AG09309 (cell line): ENCODE data around the gene CDC25C.
A peak's percentile ranks its signal among the peaks of the same experiment; 100 is the strongest.
"Not testable (repeated sequence)": the region's sequence is repeated elsewhere in the genome, so short reads cannot be mapped to it uniquely, and the experiment has no call there.

Experiments used
- DNase-seq: peaks from one replicate; pipeline ENCODE4 v3.0.0-alpha.2; 2010; ENCODE audit warnings: low read depth
- H3K4me3 ChIP-seq: 2 replicates; pipeline ENCODE4 v1.5.1; 2011; ENCODE audit warnings: mild to moderate bottlenecking, low read depth, low read length, moderate library complexity; ENCODE audit not compliant: control insufficient read depth
- TF ChIP-seq, protein P1 (sequence below): IDR thresholded peaks from 2 replicates; pipeline ENCODE4 v1.5.1; 2011; ENCODE audit warnings: mild to moderate bottlenecking, low read depth, low read length, inconsistent platforms; ENCODE audit not compliant: insufficient read depth, control insufficient read depth; ENCODE audit errors: missing control alignments

Gene CDC25C

DNA sequence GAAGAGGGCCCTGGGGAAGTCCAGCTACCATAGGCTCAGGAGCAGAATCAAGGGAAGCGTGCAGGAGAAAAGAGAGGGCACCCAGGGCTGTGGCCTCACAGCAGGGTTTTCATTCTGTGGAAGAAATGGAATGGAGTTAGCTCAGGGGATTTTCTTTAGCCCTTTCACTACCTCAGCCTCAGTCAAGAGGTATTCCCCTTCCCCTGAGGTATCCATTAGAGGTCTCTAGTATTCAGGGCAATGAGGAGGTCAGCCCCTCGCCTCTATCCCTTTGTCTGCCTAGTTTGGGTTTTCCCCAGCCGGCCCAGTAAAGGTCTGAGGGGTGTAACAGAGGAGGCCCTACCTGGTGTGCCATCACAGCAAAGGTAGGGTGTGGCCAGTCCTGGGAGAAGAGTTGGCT lies 78.7 kb downstream of the CDC25C start:
- no peak for DNase-seq
- TF ChIP-seq, protein P1, sequence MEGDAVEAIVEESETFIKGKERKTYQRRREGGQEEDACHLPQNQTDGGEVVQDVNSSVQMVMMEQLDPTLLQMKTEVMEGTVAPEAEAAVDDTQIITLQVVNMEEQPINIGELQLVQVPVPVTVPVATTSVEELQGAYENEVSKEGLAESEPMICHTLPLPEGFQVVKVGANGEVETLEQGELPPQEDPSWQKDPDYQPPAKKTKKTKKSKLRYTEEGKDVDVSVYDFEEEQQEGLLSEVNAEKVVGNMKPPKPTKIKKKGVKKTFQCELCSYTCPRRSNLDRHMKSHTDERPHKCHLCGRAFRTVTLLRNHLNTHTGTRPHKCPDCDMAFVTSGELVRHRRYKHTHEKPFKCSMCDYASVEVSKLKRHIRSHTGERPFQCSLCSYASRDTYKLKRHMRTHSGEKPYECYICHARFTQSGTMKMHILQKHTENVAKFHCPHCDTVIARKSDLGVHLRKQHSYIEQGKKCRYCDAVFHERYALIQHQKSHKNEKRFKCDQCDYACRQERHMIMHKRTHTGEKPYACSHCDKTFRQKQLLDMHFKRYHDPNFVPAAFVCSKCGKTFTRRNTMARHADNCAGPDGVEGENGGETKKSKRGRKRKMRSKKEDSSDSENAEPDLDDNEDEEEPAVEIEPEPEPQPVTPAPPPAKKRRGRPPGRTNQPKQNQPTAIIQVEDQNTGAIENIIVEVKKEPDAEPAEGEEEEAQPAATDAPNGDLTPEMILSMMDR: no peak
- H3K4me3 ChIP-seq: no peak overlapping the region

DNA sequence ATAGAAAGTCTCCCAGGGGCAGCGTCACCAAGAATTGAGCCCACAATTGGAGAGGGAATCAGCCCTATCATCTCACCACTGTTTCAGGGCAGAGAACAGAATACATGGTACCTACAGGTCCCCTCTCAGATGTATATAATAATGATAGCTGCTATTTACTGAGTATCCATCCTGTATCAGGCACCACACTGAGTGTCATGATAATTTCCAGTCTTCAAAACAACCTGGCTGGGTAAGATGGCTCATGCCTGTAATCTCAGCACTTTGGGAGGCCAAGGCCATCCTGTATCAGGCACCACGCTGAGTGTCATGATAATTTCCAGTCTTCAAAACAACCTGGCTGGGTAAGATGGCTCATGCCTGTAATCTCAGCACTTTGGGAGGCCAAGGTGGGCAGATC lies 83.8 kb downstream of the CDC25C start:
- H3K4me3 ChIP-seq, DNase-seq: not testable (repeated sequence)

DNA sequence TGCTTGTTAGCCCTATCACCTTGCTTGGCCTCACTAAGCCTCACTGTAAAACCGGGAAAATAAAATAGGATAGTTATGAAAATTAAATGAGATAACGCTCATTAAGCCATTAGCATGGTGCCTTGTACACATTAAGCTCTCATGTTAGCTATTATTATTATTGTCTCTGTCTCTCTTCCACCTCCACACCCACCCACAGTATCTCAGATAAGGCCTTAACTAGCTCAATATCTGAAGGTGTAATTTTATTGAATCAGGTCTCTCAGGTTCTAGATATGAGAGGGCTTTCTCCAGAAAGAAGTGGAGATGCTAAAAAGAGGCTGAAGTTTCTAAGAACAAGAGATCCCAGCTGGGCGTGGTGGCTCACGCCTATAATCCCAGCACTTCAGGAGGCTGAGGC lies 84.8 kb downstream of the CDC25C start:
- TF ChIP-seq, protein P1: no peak
- no peak overlapping the region for H3K4me3 ChIP-seq
- DNase-seq: no peak

DNA sequence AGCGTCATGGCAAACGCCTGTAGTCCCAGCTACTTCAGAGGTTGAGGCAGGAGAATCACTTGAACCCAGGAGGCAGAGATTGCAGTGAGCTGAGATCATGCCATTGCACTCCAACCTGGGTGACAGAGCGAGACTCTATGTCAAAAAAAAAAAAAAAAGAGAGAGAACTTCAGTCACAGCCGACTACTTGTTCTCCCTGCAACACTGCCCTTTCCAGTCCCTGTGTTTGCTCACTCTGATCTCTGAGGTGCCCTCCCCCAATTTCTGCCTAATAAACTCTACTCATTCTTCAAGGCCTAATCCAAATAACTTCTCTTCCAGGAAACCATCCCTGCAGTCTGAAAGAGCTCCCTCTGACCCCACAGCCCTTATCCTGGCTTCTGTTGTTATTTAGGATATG lies 85.3 kb downstream of the CDC25C start:
- no peak for DNase-seq
- no peak overlapping the region for H3K4me3 ChIP-seq
- TF ChIP-seq, protein P1: no peak

DNA sequence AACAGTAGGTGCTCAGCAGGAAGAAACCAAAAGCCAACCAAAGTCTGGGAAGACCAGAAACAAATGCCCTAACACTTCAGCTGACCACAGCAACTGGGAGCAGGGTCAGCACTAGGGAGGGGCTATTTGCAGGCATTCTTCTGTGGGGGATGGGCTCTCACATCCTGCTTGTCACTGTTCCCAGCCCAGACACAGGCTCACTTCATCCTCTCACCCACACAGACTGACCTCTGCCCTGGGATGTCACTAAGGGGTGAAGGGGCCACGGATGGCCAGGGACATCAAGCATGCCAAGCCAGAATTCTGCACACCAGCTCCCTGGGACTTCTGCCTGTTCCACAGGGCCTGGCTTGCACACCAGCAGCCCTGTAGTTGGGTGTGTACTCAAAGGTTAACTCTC lies 85.9 kb downstream of the CDC25C start:
- DNase-seq: no peak
- H3K4me3 ChIP-seq: no peak overlapping the region
- TF ChIP-seq, protein P1: no peak

DNA sequence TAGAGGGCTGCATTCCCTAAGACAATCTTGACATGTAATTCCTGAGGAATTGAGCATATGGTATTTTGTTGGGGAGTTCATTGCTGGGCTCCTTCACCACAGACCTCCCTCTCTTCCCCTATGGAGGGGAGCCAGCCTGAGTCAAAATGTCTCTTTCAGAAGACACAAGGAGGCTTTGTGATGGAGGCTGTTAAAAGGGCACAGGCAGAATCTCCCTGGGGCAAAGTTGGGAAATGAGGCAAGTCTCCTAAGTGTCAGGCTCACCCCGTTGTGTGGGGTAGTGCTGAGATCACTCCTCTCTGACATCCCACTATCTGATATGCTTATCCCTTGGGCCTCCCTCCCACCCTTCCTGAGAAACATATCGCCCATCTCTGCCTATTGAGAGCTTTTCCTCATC lies 87.8 kb downstream of the CDC25C start:
- TF ChIP-seq, protein P1: no peak
- H3K4me3 ChIP-seq: no peak overlapping the region
- no peak for DNase-seq

DNA sequence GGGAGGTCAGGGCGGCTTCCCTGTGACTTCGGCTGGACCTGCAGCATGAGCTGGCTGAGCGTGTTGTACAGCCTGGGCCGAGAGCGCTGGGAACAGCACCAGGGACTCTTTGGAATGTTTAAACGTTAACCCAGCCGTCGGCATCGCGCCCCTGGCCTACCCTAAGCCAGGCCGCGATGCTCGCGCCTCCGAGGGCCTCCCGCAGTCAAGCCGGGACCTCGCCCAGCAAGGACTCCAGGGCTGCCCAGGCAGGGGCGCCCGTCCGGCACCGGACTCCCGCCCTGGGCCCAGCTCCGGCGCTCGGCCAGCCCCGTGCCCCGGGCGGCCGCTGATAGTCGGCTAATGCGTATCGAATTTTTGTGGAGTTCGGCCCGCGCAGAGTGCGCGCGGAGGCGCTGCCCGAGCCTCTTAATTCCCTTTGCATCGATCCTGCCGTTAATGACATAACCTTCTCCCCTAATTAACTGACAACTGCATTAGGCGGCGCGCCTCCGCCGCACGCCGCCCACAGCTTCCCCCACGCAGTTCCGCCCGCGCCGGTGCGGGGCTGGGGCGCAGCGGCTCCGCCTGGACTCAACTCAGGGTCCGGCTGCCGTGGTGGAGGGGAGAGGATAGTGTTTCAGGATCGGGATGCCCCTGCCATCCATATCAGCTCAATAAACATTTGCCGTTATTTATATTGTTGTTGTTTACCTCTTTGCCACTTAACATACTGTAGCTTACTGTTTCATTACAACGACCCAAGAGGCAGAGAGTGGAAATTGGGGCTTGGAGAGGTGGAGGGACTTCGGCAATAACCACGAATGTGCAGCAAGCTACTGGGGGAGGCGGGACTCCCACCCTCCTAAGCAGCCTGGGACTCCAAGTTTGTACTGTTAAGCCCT lies 89.7 kb downstream of the CDC25C start:
- TF ChIP-seq, protein P1: no peak
- no peak for DNase-seq
- peak overlapping the region; percentile 17 for H3K4me3 ChIP-seq
